K562 (cell line): ENCODE measurements around the gene CSNK1D. TPM values are rescaled to one million over a fixed set of nuclear protein-coding genes. Genes with fewer than 3 reads are reported as not detected.
A peak's percentile ranks its signal among the peaks of the same experiment; 100 is the strongest.

Experiments
- ARID1B ChIP-seq: fragments of 450-650 bp; IDR thresholded peaks from 2 replicates; pipeline ENCODE4 v1.6.1; 2016; ENCODE audit warnings: antibody characterized with exemption, mild to moderate bottlenecking, inconsistent platforms
- ARID4B ChIP-seq: sonication (generic); formaldehyde crosslinking; IDR thresholded peaks from 2 replicates; pipeline ENCODE4 v1.8.0; 2022; ENCODE audit warnings: mild to moderate bottlenecking, missing genetic modification reagents
- ATF3 ChIP-seq, 2 experiments: fragments of 450-650 bp in 1 of 2; sonication (generic) in 1 of 2; formaldehyde crosslinking in 1 of 2; IDR thresholded peaks in 1 of 2; conservative IDR thresholded peaks in 1 of 2; 2 replicates each; pipeline versions ENCODE4 v1.6.1 to v1.8.1; 2016 to 2023; ENCODE audit warnings: mild to moderate bottlenecking in 2 of 2, moderate library complexity in 2 of 2, inconsistent platforms in 1 of 2, missing genetic modification reagents in 1 of 2
- FOSL1 ChIP-seq: fragments of 200-800 bp; sonication (Bioruptor generic); conservative IDR thresholded peaks from 2 replicates; pipeline ENCODE4 v1.6.1; 2016; ENCODE audit warnings: missing genetic modification characterization, missing compliant biosample characterization
- GATAD2B ChIP-seq: fragments of 450-650 bp; IDR thresholded peaks from 2 replicates; pipeline ENCODE4 v1.6.1; 2017; ENCODE audit warnings: mild to moderate bottlenecking, borderline replicate concordance
- IRF9 ChIP-seq: fragments of 450-650 bp; IDR thresholded peaks from 2 replicates; pipeline ENCODE4 v1.6.1; 2016; ENCODE audit warnings: missing biosample characterization, missing genetic modification characterization
- MAFG ChIP-seq: fragments of 450-650 bp; conservative IDR thresholded peaks from 2 replicates; pipeline ENCODE4 v1.6.1; 2016; ENCODE audit warnings: missing genetic modification characterization, missing compliant biosample characterization
- MAX ChIP-seq: sonication (generic); formaldehyde crosslinking; IDR thresholded peaks from 2 replicates; pipeline ENCODE4 v1.9.0; 2022; ENCODE audit warnings: mild to moderate bottlenecking, missing genetic modification reagents
- NFE2 ChIP-seq: IDR thresholded peaks from 2 replicates; pipeline ENCODE4 v1.6.1; 2014; ENCODE audit warnings: antibody characterized with exemption, low read depth
- NFIC ChIP-seq: fragments of 450-650 bp; IDR thresholded peaks from 2 replicates; pipeline ENCODE4 v1.6.1; 2017; ENCODE audit warnings: mild to moderate bottlenecking, inconsistent platforms
- NFIX ChIP-seq: fragments of 250-450 bp; sonication (Bioruptor Pico); IDR thresholded peaks from 2 replicates; pipeline ENCODE4 v1.4.0; 2020; ENCODE audit warnings: low read depth, mild to moderate bottlenecking, moderate library complexity
- NR4A1 ChIP-seq, 2 experiments: fragments of 250-450 bp in 1 of 2; fragments of 450-650 bp in 1 of 2; sonication (Bioruptor Pico) in 1 of 2; IDR thresholded peaks; 2 replicates each; pipeline versions ENCODE4 v1.4.0 to v1.6.1; 2016 to 2020; ENCODE audit warnings: mild to moderate bottlenecking in 2 of 2, missing compliant biosample characterization in 1 of 2, missing genetic modification characterization in 1 of 2, moderate library complexity in 1 of 2
- TEAD4 ChIP-seq, 2 experiments: sonication (generic) in 1 of 2; formaldehyde crosslinking in 1 of 2; IDR thresholded peaks; 2 replicates each; pipeline versions ENCODE4 v1.6.1 to v1.8.0; 2012 to 2022; ENCODE audit warnings: borderline replicate concordance in 1 of 2, inconsistent platforms in 1 of 2, low read length in 1 of 2, mild to moderate bottlenecking in 1 of 2, missing genetic modification reagents in 1 of 2
- UBTF ChIP-seq, 2 experiments: IDR thresholded peaks; 2 replicates each; pipeline ENCODE4 v1.6.1; 2012; ENCODE audit warnings: improper control_type of control experiment in 2 of 2, low read depth in 2 of 2, low read length in 2 of 2, borderline replicate concordance in 1 of 2
- ZFP36 ChIP-seq: fragments of 150-350 bp; IDR thresholded peaks from 2 replicates; pipeline ENCODE4 v1.6.1; 2018; ENCODE audit warnings: low read length, low read depth; ENCODE audit not compliant: partially characterized antibody
- ZNF133 ChIP-seq: fragments of 250-450 bp; sonication (Bioruptor Pico); IDR thresholded peaks from 2 replicates; pipeline ENCODE4 v1.4.0; 2020; ENCODE audit warnings: mild to moderate bottlenecking
- ZNF583 ChIP-seq: fragments of 250-450 bp; sonication (Bioruptor Pico); IDR thresholded peaks from 2 replicates; pipeline ENCODE4 v1.4.0; 2020
- polyA plus RNA-seq, 8 experiments: library from polyadenylated mRNA; depleted of rRNA in 4 of 8; stranded (reverse) in 5 of 8; unstranded in 3 of 8; fragments of >200 nt; fragmentation: Nextera tagmentation in 2 of 8; fragmentation: Illumina TruSeq in 1 of 8; extraction: Ambion mirVana in 2 of 8; extraction: Trizol in 1 of 8; gene quantifications; 2 replicates each; pipeline versions ENCODE4 v1.2.1 to v1.2.3, GENCODE V29; 2011 to 2014; ENCODE audit warnings: inconsistent platforms in 1 of 8, missing spikeins in 1 of 8
- total RNA-seq, 7 experiments: library from RNA; depleted of rRNA in 6 of 7; stranded (reverse); fragments of >200 nt in 6 of 7; fragmentation: Illumina TruSeq in 2 of 7; extraction: Trizol in 2 of 7; gene quantifications; 2 replicates each; pipeline versions ENCODE4 v1.2.1 to v1.2.3, GENCODE V29; 2011 to 2021; ENCODE audit warnings: low replicate concordance in 1 of 7

Gene CSNK1D
- total and polyA plus RNA-seq, 9 of the 15 experiments (the other 6 are each of a cell fraction or from before 2014, with no cell fraction given): 6.5 to 133 (median 41.3) TPM

- no peak for TF ChIP-seq IRF9 (tag)
- no peak for TF ChIP-seq GATAD2B
- no peak for TF ChIP-seq TEAD4 (IDR thresholded peaks at IDR 0.05; ENCODE audit: low read length)
- peak; percentile 36 for TF ChIP-seq TEAD4 (CRISPR knock-in tag; IDR thresholded peaks at IDR 0.05; ENCODE audit: borderline replicate concordance)
- no peak for TF ChIP-seq ZNF583 (CRISPR knock-in tag)
- peak; percentile 32; the same call in 1 of the 2 replicates for TF ChIP-seq NFIX (CRISPR knock-in tag)
- no peak for TF ChIP-seq NR4A1 (CRISPR knock-in tag; IDR thresholded peaks at IDR 0.05)
- TF ChIP-seq NR4A1 (tag; IDR thresholded peaks at IDR 0.05): 0 out of 2 replicates have a peak, but pooled peaks have one; percentile 41
- TF ChIP-seq ZNF133 (CRISPR knock-in tag): no peak
- peak; percentile 71 for TF ChIP-seq FOSL1 (tag)
- TF ChIP-seq MAX (CRISPR knock-in tag): peak; percentile 76
- TF ChIP-seq ATF3 (IDR thresholded peaks at IDR 0.05): peak; percentile 87
- TF ChIP-seq ATF3 (CRISPR knock-in tag; conservative IDR thresholded peaks at IDR 0.05): no peak
- TF ChIP-seq ARID1B: peak; percentile 35; the same call in 1 of the 2 replicates
- peak; percentile 97 for TF ChIP-seq ZFP36
- TF ChIP-seq NFE2: peak; percentile 49
- TF ChIP-seq NFIC: peak; percentile 97
- TF ChIP-seq MAFG: 0 out of 2 replicates have a peak, but pooled peaks have one; percentile 8
- no peak for TF ChIP-seq UBTF (IDR thresholded peaks at IDR 0.05; ENCODE audit: borderline replicate concordance in 1 of 2, low read depth in 2 of 2, low read length in 2 of 2)
- peak; percentile 45; the same call in 1 of the 2 replicates for TF ChIP-seq ARID4B (CRISPR knock-in tag)
Measured at GRCh38 chr17:82283208-82283749, 9.8 kb upstream of the CSNK1D start (continued).
